ENCODE results near the gene RAPGEF4.

Gene RAPGEF4

DNA sequence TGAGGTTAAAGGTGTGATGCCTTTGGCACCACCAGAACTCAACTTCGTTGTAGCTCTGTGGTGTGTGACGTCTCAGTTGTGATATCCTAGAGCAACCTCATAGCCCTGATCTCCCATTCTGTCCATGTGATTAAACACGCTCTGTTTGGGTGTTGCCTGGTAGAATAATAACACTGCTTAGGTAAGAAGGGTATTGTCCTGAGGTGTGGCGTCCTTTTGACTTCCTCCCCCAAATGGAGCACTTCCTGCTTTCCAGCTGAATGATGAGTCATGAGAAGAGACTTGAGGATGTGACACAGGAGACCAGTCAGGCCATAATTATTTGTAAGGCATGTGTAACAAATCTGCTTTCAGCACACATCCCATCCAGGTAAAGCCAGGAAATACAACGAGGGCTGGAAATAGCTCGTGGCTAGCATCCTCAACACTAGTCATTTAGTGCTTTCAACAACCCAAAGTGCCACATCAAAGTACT lies 100.7 kb downstream of the RAPGEF4 start:
- Histone ChIP-seq H3K27me3 (ENCODE audit: control insufficient read depth in 5 of 5, insufficient read depth in 4 of 5, low read length in 5 of 5) (no peaks in the 10 kb centered on the region), H3K27ac (ENCODE audit: low read depth, low read length) (no peak overlapping the region), H3K4me1 (ENCODE audit: control insufficient read depth in 5 of 5, insufficient read depth in 5 of 5, low read length in 5 of 5) (peaks cover 0 to 9% (median 6%) of the 10 kb centered on the region in 5 donors)

DNA sequence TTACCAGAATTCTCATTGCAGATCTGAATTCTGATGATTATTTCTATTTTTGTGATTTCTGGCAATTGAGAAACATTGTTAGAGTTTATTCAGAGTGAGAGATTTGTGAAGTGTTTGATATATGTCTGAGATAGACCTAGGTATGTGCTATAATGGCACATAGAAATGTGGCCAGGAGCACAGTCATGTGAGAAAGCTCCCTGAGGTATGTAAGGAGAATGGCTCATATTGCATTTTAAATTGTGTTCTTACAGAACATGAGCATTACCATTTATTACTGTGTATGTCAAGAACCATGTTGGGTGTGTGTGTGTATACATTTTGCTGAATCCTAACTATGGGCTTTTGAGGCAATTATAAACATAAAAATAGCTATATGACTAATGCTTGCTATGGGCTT lies 101.2 kb downstream of the RAPGEF4 start:
- H3K9ac ChIP-seq (ENCODE audit: low read length in 5 of 5): no peak overlapping the region

More for the DNA sequence above, 100.7 kb downstream of the RAPGEF4 start:
- Histone ChIP-seq H3K36me3 (ENCODE audit: control insufficient read depth in 5 of 5, insufficient read depth in 5 of 5, low read length in 5 of 5) (no peaks in the 10 kb centered on the region), H3K9ac (ENCODE audit: low read length in 5 of 5) (no peak overlapping the region), H3K4me3 (ENCODE audit: low read depth in 1 of 5, low read length in 5 of 5) (no peak overlapping the region), H3K9me3 (ENCODE audit: control insufficient read depth in 5 of 5, low read length in 5 of 5) (no peaks in the 10 kb centered on the region)

DNA sequence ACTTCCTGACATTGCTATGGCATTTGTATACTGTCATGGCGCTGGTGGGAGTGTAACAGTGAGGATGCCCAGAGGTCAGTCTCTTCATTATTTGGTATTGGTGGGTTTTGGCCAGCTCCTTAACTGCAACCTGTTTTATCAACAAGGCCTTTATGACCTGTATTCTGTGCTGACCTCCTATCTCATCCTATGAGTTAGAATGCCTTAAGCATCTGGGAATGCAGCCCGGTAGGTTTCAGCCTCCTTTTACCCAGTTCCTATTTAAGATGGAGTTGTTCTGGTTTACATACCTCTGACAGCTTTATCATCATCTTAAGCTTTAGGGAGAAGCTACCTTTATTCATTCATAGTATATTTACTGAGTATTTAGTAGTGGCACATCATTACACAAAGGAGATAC lies 103.8 kb downstream of the RAPGEF4 start:
- Histone ChIP-seq H3K4me1 (ENCODE audit: control insufficient read depth in 5 of 5, insufficient read depth in 5 of 5, low read length in 5 of 5) (peaks cover 0 to 6% (median under 1%) of the 10 kb centered on the region in 5 donors), H3K27me3 (ENCODE audit: control insufficient read depth in 5 of 5, insufficient read depth in 4 of 5, low read length in 5 of 5) (no peaks in the 10 kb centered on the region), H3K27ac (ENCODE audit: low read depth, low read length) (no peak overlapping the region), H3K4me3 (ENCODE audit: low read depth in 1 of 5, low read length in 5 of 5) (no peak overlapping the region), H3K36me3 (ENCODE audit: control insufficient read depth in 5 of 5, insufficient read depth in 5 of 5, low read length in 5 of 5) (no peaks in the 10 kb centered on the region), H3K9me3 (ENCODE audit: control insufficient read depth in 5 of 5, low read length in 5 of 5) (no peaks in the 10 kb centered on the region), H3K9ac (ENCODE audit: low read length in 5 of 5) (no peak overlapping the region)

More for the DNA sequence above, 101.2 kb downstream of the RAPGEF4 start:
- H3K4me1 ChIP-seq (ENCODE audit: control insufficient read depth in 5 of 5, insufficient read depth in 5 of 5, low read length in 5 of 5): peaks cover 0 to 9% (median 6%) of the 10 kb centered on the region in 5 donors
- H3K9me3 ChIP-seq (ENCODE audit: control insufficient read depth in 5 of 5, low read length in 5 of 5): no peaks in the 10 kb centered on the region
- no peaks in the 10 kb centered on the region for H3K27me3 ChIP-seq (ENCODE audit: control insufficient read depth in 5 of 5, insufficient read depth in 4 of 5, low read length in 5 of 5)
- no peak overlapping the region for H3K4me3 ChIP-seq (ENCODE audit: low read depth in 1 of 5, low read length in 5 of 5)
- H3K27ac ChIP-seq (ENCODE audit: low read depth, low read length): no peak overlapping the region
- H3K36me3 ChIP-seq (ENCODE audit: control insufficient read depth in 5 of 5, insufficient read depth in 5 of 5, low read length in 5 of 5): no peaks in the 10 kb centered on the region

DNA sequence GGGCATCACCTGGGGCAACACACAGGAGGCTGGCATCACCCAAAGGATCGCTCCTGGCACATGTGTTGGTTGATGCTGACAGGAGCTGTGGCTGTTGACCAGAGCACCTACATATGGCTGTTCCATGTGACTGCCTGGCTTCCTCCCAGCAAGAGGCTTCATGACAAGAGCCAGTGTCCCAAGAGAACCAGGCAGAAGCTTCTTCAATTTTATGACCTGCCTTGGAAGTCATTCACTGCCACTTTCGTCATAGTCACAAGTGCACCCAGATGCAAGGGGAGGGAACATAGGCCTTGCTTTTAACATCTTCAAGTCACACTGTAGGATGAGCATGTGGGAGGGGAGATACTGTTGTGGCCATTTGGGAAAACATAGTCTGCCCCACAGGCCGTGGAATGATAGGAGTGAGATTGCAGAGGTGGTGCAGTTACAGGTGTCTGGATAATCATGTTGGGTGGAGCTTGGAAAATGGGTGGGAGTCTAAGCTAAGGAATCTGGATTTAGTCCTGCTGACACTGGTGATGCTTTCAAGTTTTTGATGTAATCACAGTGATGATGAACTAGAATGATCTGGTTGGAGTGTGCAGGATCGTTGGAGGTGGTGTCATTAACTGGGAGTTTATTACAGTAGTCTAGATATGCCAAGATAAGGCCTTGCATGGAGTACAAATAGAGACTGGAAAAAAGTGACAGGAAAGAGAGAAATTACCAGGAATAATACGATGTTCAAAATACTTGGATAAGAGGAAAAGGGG lies 107.0 kb downstream of the RAPGEF4 start:
- no peaks in the 10 kb centered on the region for H3K27me3 ChIP-seq (ENCODE audit: control insufficient read depth in 5 of 5, insufficient read depth in 4 of 5, low read length in 5 of 5)
- H3K4me1 ChIP-seq (ENCODE audit: control insufficient read depth in 5 of 5, insufficient read depth in 5 of 5, low read length in 5 of 5): peaks cover 0 to 13% (median 6%) of the 10 kb centered on the region in 5 donors
- H3K9ac ChIP-seq (ENCODE audit: low read length in 5 of 5): no peak overlapping the region
- no peak overlapping the region for H3K4me3 ChIP-seq (ENCODE audit: low read depth in 1 of 5, low read length in 5 of 5)
- no peak overlapping the region for H3K27ac ChIP-seq (ENCODE audit: low read depth, low read length)
- no peaks in the 10 kb centered on the region for H3K9me3 ChIP-seq (ENCODE audit: control insufficient read depth in 5 of 5, low read length in 5 of 5)
- no peaks in the 10 kb centered on the region for H3K36me3 ChIP-seq (ENCODE audit: control insufficient read depth in 5 of 5, insufficient read depth in 5 of 5, low read length in 5 of 5)

DNA sequence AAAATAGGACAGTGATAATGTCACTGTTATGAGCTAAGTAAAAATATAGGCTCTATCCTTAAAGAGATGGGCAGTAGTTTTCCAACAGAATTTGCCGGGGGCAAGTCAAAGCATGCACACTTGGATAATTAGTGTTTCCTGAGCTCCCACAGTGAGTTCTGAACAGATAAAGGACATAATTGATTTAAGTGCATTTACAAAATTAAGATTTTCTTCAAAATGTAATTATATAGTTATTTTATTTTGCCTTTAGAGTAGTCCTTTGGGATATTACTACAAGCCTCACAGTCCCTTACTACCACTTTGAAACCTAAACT lies 107.6 kb downstream of the RAPGEF4 start:
- H3K36me3 ChIP-seq (ENCODE audit: control insufficient read depth in 5 of 5, insufficient read depth in 5 of 5, low read length in 5 of 5): no peaks in the 10 kb centered on the region
- H3K27me3 ChIP-seq (ENCODE audit: control insufficient read depth in 5 of 5, insufficient read depth in 4 of 5, low read length in 5 of 5): no peaks in the 10 kb centered on the region
- H3K27ac ChIP-seq (ENCODE audit: low read depth, low read length): no peak overlapping the region
- peaks cover 0 to 13% (median 6%) of the 10 kb centered on the region in 5 donors for H3K4me1 ChIP-seq (ENCODE audit: control insufficient read depth in 5 of 5, insufficient read depth in 5 of 5, low read length in 5 of 5)
- H3K9me3 ChIP-seq (ENCODE audit: control insufficient read depth in 5 of 5, low read length in 5 of 5): no peaks in the 10 kb centered on the region
- no peak overlapping the region for H3K9ac ChIP-seq (ENCODE audit: low read length in 5 of 5)
- no peak overlapping the region for H3K4me3 ChIP-seq (ENCODE audit: low read depth in 1 of 5, low read length in 5 of 5)

DNA sequence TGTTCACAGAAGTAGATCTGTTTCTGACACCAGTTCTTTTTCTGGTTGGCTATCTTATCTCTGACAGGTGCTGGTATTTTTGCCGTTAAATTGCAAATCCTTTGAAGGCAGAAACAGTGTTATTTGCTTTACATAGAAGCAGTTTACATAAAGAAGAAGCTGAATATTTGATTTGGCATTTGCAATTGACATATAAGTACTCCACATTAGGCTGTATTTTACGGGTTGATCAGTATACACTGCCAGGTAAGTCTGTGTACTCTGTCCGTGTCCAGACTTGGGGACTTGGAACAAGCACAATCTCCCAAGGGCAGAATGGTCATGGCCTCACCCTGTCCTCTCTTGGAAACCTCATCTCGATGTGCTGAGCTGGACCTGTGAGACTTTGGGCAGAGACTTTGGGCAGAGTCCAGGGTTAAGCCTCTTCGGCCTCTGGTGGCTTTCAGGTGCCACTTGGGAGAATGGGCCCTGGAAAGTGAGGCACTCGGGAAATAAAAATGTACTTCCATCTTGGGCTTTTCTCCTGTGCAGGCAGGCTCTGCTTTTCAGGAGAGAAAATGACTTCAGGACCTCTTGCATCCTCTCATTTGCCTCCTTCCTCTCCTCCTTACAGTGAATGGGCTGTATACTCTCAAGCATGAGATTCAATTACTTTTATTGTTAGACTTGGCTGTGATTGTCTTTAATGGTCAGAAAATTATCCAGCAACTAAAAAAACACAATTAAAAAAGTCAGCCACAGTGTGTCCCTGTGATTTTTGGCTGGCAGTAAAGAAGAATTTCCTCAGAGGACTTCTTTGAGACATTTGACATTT lies 108.5 kb downstream of the RAPGEF4 start:
- Histone ChIP-seq H3K9ac (ENCODE audit: low read length in 5 of 5) (no peak overlapping the region), H3K27ac (ENCODE audit: low read depth, low read length) (no peak overlapping the region), H3K27me3 (ENCODE audit: control insufficient read depth in 5 of 5, insufficient read depth in 4 of 5, low read length in 5 of 5) (no peaks in the 10 kb centered on the region), H3K36me3 (ENCODE audit: control insufficient read depth in 5 of 5, insufficient read depth in 5 of 5, low read length in 5 of 5) (no peaks in the 10 kb centered on the region), H3K9me3 (ENCODE audit: control insufficient read depth in 5 of 5, low read length in 5 of 5) (no peaks in the 10 kb centered on the region), H3K4me1 (ENCODE audit: control insufficient read depth in 5 of 5, insufficient read depth in 5 of 5, low read length in 5 of 5) (peaks cover 0 to 13% (median 6%) of the 10 kb centered on the region in 5 donors), H3K4me3 (ENCODE audit: low read depth in 1 of 5, low read length in 5 of 5) (no peak overlapping the region)

DNA sequence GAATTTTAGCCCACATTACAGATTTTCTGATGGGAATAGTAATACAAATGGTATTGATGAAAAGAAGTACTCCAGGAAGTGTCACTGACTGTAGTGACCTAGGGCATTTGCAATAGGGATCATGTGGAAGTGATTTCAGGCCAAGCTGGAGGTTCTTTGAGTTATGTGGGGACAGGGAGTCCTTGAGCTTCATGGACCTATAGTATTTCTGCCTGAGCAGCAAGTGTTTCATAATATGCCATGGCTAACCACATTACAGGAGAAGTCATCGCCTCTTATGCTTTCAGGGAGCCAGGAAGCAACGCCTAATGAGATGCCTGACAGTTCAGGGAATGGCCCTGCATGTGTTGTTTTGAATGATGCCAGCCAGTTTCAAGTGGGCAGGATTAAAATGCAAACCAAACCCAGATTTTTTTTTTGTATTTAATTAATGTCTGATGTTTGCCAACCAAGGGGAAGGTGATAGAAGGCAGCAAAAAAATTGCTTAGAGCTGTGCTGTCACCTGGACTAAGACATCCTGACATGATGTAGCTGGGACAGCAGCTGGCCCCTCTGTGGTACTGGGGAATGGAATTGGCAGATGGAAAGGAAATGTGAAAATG lies 109.5 kb downstream of the RAPGEF4 start:
- H3K9ac ChIP-seq (ENCODE audit: low read length in 5 of 5): no peak overlapping the region
- H3K27ac ChIP-seq (ENCODE audit: low read depth, low read length): no peak overlapping the region
- H3K27me3 ChIP-seq (ENCODE audit: control insufficient read depth in 5 of 5, insufficient read depth in 4 of 5, low read length in 5 of 5): no peaks in the 10 kb centered on the region
- H3K4me3 ChIP-seq (ENCODE audit: low read depth in 1 of 5, low read length in 5 of 5): no peak overlapping the region
- no peaks in the 10 kb centered on the region for H3K9me3 ChIP-seq (ENCODE audit: control insufficient read depth in 5 of 5, low read length in 5 of 5)
- H3K36me3 ChIP-seq (ENCODE audit: control insufficient read depth in 5 of 5, insufficient read depth in 5 of 5, low read length in 5 of 5): no peaks in the 10 kb centered on the region
- peaks cover 0 to 13% (median 6%) of the 10 kb centered on the region in 5 donors for H3K4me1 ChIP-seq (ENCODE audit: control insufficient read depth in 5 of 5, insufficient read depth in 5 of 5, low read length in 5 of 5)

DNA sequence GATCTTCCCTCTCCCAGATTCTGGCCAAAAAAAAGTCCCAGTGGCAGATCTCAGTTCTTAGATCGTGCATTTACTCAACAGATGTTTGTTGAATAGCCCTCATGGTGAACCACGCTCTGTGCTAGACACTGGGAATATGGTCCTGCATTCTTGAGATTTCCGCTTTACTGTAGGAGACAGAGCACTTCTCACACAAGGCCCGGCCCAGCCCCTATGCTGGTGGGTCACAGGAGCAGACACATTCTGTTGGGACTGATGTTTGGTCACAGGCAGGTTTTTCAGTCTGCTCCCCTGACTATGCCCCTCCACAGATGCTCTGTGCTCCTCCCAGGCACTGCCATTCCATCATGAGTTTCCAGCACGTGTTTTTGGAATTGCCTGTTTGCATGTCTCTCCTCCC lies 110.9 kb downstream of the RAPGEF4 start:
- H3K4me3 ChIP-seq (ENCODE audit: low read depth in 1 of 5, low read length in 5 of 5): no peak overlapping the region
- H3K4me1 ChIP-seq (ENCODE audit: control insufficient read depth in 5 of 5, insufficient read depth in 5 of 5, low read length in 5 of 5): peaks cover 0 to 13% (median 6%) of the 10 kb centered on the region in 5 donors
- H3K9ac ChIP-seq (ENCODE audit: low read length in 5 of 5): no peak overlapping the region
- no peak overlapping the region for H3K27ac ChIP-seq (ENCODE audit: low read depth, low read length)
- no peaks in the 10 kb centered on the region for H3K27me3 ChIP-seq (ENCODE audit: control insufficient read depth in 5 of 5, insufficient read depth in 4 of 5, low read length in 5 of 5)
- H3K36me3 ChIP-seq (ENCODE audit: control insufficient read depth in 5 of 5, insufficient read depth in 5 of 5, low read length in 5 of 5): no peaks in the 10 kb centered on the region
- H3K9me3 ChIP-seq (ENCODE audit: control insufficient read depth in 5 of 5, low read length in 5 of 5): peaks cover 0 to 4% (median 0%) of the 10 kb centered on the region in 5 donors

DNA sequence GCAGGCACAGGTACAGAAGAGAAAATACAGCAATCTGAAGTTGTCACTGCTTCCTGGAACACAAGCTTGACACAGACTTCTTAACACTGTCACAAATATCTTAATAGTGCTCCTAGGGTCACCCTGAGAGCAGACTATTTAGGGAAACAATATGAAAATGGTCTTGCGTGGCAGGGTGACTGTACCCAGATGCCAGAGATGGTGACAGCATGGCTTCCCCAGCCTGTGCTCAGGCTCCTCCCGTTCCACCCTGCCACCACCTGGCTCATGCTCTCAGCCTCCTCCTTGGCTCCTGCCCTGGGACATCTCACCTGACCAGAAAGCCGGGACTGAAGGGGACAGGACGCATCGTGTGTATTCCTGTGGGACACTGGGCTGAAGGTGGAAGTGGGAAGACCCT lies 111.5 kb downstream of the RAPGEF4 start:
- Histone ChIP-seq H3K27ac (ENCODE audit: low read depth, low read length) (no peak overlapping the region), H3K27me3 (ENCODE audit: control insufficient read depth in 5 of 5, insufficient read depth in 4 of 5, low read length in 5 of 5) (no peaks in the 10 kb centered on the region), H3K9ac (ENCODE audit: low read length in 5 of 5) (no peak overlapping the region), H3K36me3 (ENCODE audit: control insufficient read depth in 5 of 5, insufficient read depth in 5 of 5, low read length in 5 of 5) (no peaks in the 10 kb centered on the region), H3K9me3 (ENCODE audit: control insufficient read depth in 5 of 5, low read length in 5 of 5) (peaks cover 0 to 5% (median 0%) of the 10 kb centered on the region in 5 donors), H3K4me3 (ENCODE audit: low read depth in 1 of 5, low read length in 5 of 5) (no peak overlapping the region), H3K4me1 (ENCODE audit: control insufficient read depth in 5 of 5, insufficient read depth in 5 of 5, low read length in 5 of 5) (peaks cover 0 to 13% (median 6%) of the 10 kb centered on the region in 5 donors)

DNA sequence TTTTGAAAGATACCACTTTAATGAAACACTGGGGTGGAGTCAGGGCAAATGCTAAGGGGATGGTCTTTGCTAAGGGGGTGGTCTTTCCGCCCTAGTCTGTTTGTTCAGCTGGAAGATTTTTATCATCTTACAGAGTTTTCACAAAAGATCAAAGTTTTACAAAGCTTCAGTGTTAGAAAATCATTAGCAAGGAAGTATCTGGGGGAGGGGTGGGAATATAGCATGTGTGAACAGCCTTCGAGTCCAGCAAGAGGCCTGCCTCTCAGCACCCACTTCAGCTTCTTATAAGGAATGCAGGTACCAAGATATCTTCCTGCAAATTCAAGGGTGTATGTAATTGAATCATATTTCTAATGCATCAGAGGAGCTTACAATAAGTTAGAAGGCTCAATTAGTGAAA lies 112.9 kb downstream of the RAPGEF4 start:
- Histone ChIP-seq H3K27me3 (ENCODE audit: control insufficient read depth in 5 of 5, insufficient read depth in 4 of 5, low read length in 5 of 5) (no peaks in the 10 kb centered on the region), H3K4me3 (ENCODE audit: low read depth in 1 of 5, low read length in 5 of 5) (no peak overlapping the region), H3K27ac (ENCODE audit: low read depth, low read length) (no peak overlapping the region), H3K9me3 (ENCODE audit: control insufficient read depth in 5 of 5, low read length in 5 of 5) (peaks cover 0 to 8% (median 0%) of the 10 kb centered on the region in 5 donors), H3K36me3 (ENCODE audit: control insufficient read depth in 5 of 5, insufficient read depth in 5 of 5, low read length in 5 of 5) (no peaks in the 10 kb centered on the region), H3K9ac (ENCODE audit: low read length in 5 of 5) (no peak overlapping the region), H3K4me1 (ENCODE audit: control insufficient read depth in 5 of 5, insufficient read depth in 5 of 5, low read length in 5 of 5) (peaks cover 0 to 13% (median 6%) of the 10 kb centered on the region in 5 donors)
